ENCODE results near the gene DHX16. TPM values are rescaled to one million over a fixed set of nuclear protein-coding genes. Genes with fewer than 3 reads are reported as not detected.
A peak's percentile ranks its signal among the peaks of the same experiment; 100 is the strongest.

DHX16 gene
- total RNA-seq, 1 donor from 2014 or later, result 24.8 TPM

DNA sequence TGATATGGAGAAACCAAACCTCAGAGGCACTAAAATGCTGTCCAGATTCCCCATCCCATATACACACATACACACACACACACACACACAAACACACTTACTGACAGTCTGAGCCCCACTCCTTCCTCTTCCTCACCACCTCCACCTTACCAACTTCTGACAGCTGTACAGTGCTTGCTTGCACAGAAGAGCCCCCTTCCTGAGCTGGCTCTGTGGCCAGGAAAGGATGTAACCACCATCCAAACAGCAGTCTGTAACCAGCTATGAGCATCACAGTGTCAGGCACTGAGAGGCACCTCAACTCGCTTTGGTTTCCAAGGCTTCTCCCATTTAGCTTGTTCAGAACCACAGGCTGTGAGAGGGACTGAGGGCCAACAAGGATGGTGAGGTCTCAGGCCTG is 31.8 kb downstream of the DHX16 start:
- Histone ChIP-seq H3K27me3 (no peaks in the 10 kb centered on the region), H3K4me3 (no peak overlapping the region), H3K27ac (no peak overlapping the region), H3K9me3 (no peaks in the 10 kb centered on the region), H3K4me1 (peaks cover 4% of the 10 kb centered on the region), H3K36me3 (peaks cover 0 to 33% of the 10 kb centered on the region in 2 donors)
- no peak for DNase-seq (ENCODE audit: extremely low spot score in 2 of 2)
- no peak for TF ChIP-seq POLR2AphosphoS5 (IDR thresholded peaks at IDR 0.05; ENCODE audit: insufficient read depth in 1 of 2, low read depth in 1 of 2)
- no peak for TF ChIP-seq POLR2A (IDR thresholded peaks at IDR 0.05)
- no peak for TF ChIP-seq CTCF (IDR thresholded peaks at IDR 0.05)
- intact Hi-C loops (cut with DNase I), result no loop called here

DNA sequence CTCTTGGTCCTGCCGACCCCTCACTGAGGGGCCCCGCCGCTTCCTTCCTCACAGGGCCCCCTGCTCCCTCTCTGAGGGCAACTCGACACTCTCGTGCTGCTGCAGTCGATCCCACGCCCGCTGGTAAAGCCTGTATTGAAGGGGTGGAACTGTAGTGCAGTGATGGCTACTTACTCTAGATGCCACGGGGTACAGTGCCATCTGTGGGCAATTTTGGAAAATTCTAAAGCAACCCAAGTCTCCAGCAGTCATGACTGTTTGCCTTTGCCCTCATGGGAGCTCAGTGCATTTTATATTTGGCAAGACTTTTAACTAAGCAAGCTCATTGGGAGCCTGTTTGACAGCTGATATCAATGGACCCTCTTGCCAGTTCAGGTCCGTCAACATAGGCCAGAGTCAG is 32.3 kb downstream of the DHX16 start:
- H3K36me3 ChIP-seq, result peaks cover 0 to 33% of the 10 kb centered on the region in 2 donors
- no peaks in the 10 kb centered on the region for H3K9me3 ChIP-seq
- no peak overlapping the region for H3K27ac ChIP-seq
- H3K27me3 ChIP-seq, result no peaks in the 10 kb centered on the region
- intact Hi-C loops (cut with DNase I), result no loop called here
- no peak for DNase-seq (ENCODE audit: extremely low spot score in 2 of 2)
- no peak for TF ChIP-seq POLR2AphosphoS5 (IDR thresholded peaks at IDR 0.05; ENCODE audit: insufficient read depth in 1 of 2, low read depth in 1 of 2)
- TF ChIP-seq POLR2A (IDR thresholded peaks at IDR 0.05), result no peak
- TF ChIP-seq CTCF (IDR thresholded peaks at IDR 0.05), result no peak
- no peaks in the 10 kb centered on the region for H3K4me1 ChIP-seq
- no peak overlapping the region for H3K4me3 ChIP-seq

DNA sequence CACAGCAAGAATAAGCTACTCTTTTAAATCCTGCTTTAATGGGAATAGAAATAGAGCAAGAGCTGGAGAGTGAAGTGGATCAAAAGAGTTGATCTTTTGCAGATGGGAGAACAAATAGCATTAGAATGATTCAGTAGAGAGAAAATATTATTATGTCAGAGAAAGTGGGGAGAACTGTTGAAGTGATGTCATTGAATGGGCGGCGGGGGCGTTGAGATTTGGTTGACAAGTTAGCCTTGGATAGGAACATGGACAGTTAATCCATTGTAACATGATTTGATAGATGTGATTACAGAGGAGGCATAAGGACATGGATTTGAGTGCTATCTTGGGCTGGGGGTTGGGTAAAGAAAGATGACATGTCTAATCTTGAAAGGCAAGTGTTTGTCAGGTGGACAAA is 37.0 kb downstream of the DHX16 start:
- no peaks in the 10 kb centered on the region for H3K27me3 ChIP-seq
- no peaks in the 10 kb centered on the region for H3K9me3 ChIP-seq
- no peak for DNase-seq (ENCODE audit: extremely low spot score in 2 of 2)
- peaks cover 0 to 28% of the 10 kb centered on the region in 2 donors for H3K36me3 ChIP-seq
- no peak overlapping the region for H3K27ac ChIP-seq
- TF ChIP-seq CTCF (IDR thresholded peaks at IDR 0.05), result no peak
- TF ChIP-seq POLR2A (IDR thresholded peaks at IDR 0.05), result no peak
- TF ChIP-seq POLR2AphosphoS5 (IDR thresholded peaks at IDR 0.05; ENCODE audit: insufficient read depth in 1 of 2, low read depth in 1 of 2), result no peak
- no peaks in the 10 kb centered on the region for H3K4me1 ChIP-seq
- no peak overlapping the region for H3K4me3 ChIP-seq
- intact Hi-C loops (cut with DNase I), result no loop called here

- Histone ChIP-seq H3K36me3 (peaks cover 0 to 39% of the 10 kb centered on the region in 2 donors), H3K27me3 (no peaks in the 10 kb centered on the region), H3K4me3 (peak within 1 kb of the TSS; percentile 53 to 65), H3K9me3 (no peaks in the 10 kb centered on the region), H3K27ac (peak within 1 kb of the TSS; percentile 88), H3K4me1 (peaks cover 17% of the 10 kb centered on the region)
- intact Hi-C loops (cut with DNase I), result no loop called here
- no peak for DNase-seq (ENCODE audit: extremely low spot score in 2 of 2)
- peak in 2 of 3 experiments; percentile 23 to 53 for TF ChIP-seq CTCF (IDR thresholded peaks at IDR 0.05)
- peak in 1 of 2 donors; percentile 75 for TF ChIP-seq POLR2AphosphoS5 (IDR thresholded peaks at IDR 0.05; ENCODE audit: insufficient read depth in 1 of 2, low read depth in 1 of 2)
- no peak for TF ChIP-seq POLR2A (IDR thresholded peaks at IDR 0.05)
Measured at GRCh38 chr6:30626484-30627366, 46.1 kb downstream of the DHX16 start, which contains the start of gene ATAT1. TSS of gene ATAT1 (plus strand) at chr6:30626874.

DNA sequence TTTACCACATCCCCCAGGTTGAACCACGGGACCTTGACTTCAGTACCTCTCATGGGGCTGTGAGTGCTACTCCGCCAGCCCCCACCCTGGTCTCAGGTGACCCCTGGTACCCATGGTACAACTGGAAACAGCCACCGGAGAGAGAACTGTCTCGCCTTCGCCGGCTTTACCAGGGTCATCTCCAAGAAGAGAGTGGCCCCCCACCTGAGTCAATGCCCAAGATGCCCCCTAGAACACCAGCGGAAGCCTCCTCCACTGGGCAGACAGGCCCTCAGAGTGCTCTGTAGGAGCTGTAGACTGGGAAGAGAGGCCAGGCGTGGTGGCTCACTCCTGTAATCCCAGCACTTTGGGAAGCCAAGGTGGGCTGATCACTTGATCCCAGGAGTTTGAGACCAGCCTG is 47.3 kb downstream of the DHX16 start:
- Histone ChIP-seq H3K27me3 (no peaks in the 10 kb centered on the region), H3K4me1 (peaks cover 17% of the 10 kb centered on the region), H3K36me3 (peaks cover 0 to 45% of the 10 kb centered on the region in 2 donors), H3K4me3 (no peak overlapping the region), H3K9me3 (no peaks in the 10 kb centered on the region), H3K27ac (no peak overlapping the region)
- DNase-seq (ENCODE audit: extremely low spot score in 2 of 2), result no peak
- intact Hi-C loops (cut with DNase I), result no loop called here
- no peak for TF ChIP-seq CTCF (IDR thresholded peaks at IDR 0.05)
- no peak for TF ChIP-seq POLR2AphosphoS5 (IDR thresholded peaks at IDR 0.05; ENCODE audit: insufficient read depth in 1 of 2, low read depth in 1 of 2)
- TF ChIP-seq POLR2A (IDR thresholded peaks at IDR 0.05), result no peak

Measured in vagina (tissue), 2 donors.